ENCODE data around the gene REXO5. TPM values are rescaled to one million over a fixed set of nuclear protein-coding genes. Genes with fewer than 3 reads are reported as not detected.

The REXO5 gene
- total RNA-seq, 1 donor from 2014 or later = 1.8 TPM

- FAIRE-seq = no peak
- Mint-ChIP-seq H3K27me3 (ENCODE audit: low read depth, unreplicated experiment) (no peaks in the 10 kb centered on the region), H3K4me3 (ENCODE audit: unreplicated experiment) (no peak overlapping the region), H3K36me3 (ENCODE audit: low read depth, unreplicated experiment) (peaks cover 15% of the 10 kb centered on the region), H3K4me1 (ENCODE audit: low read depth, unreplicated experiment) (peaks cover 41% of the 10 kb centered on the region), H3K27ac (ENCODE audit: unreplicated experiment) (peak overlapping the region; percentile 97), H3K9me3 (ENCODE audit: unreplicated experiment) (peaks cover 2% of the 10 kb centered on the region)
- H4K20me1 ChIP-seq (ENCODE audit: insufficient read depth, low read length) = peaks cover 44% of the 10 kb centered on the region
- peak overlapping the region; percentile 37 for H3K4me2 ChIP-seq (ENCODE audit: low read length)
- H3K36me3 ChIP-seq (ENCODE audit: insufficient read depth, low read length) = no peaks in the 10 kb centered on the region
- H3K27me3 ChIP-seq (ENCODE audit: insufficient read depth, low read length) = no peaks in the 10 kb centered on the region
- H3K9me3 ChIP-seq (ENCODE audit: insufficient read depth, low read depth, low read length) = no peaks in the 10 kb centered on the region
- H2AFZ ChIP-seq (ENCODE audit: low read depth, low read length) = no peak overlapping the region
- peaks cover 97% of the 10 kb centered on the region for H3K79me2 ChIP-seq (ENCODE audit: insufficient read depth, low read length)
- H3K27ac ChIP-seq (ENCODE audit: low read depth, low read length) = peak overlapping the region; percentile 91
- TF ChIP-seq EZH2 (IDR thresholded peaks at IDR 0.05; ENCODE audit: insufficient read depth, low read length) (no peak), CTCF (IDR thresholded peaks at IDR 0.05; ENCODE audit: insufficient read depth, low read depth, low read length) (no peak)
- no peak for DNase-seq (ENCODE audit: low read depth)
- H3K4me3 ChIP-seq (ENCODE audit: insufficient read depth, low read depth, low read length) = no peak overlapping the region
- no peak overlapping the region for H3K9ac ChIP-seq (ENCODE audit: low read length)
- peaks cover 32% of the 10 kb centered on the region for H3K4me1 ChIP-seq (ENCODE audit: insufficient read depth, low read length)
These were observed 60.5 kb downstream of the REXO5 start for GRCh38 chr16:20866801-20867200.

DNA sequence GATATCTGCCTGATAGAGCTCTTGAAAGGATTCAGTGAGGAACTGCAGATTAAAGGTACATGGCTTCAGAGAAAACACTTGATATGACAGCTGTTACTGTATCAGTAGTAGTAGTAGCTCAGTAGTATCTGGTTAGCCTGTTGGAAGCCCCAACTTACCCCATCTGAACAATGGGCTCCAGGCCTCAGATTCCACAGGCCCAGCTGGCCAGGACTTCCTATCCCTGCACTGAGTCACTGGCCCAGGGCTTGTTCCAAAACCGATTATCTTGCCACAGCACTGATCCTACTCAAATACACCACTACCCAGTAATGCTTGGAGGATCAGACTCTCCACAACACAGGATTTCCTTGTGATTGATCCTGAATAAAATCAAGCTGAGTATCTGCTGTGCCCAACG, 61.3 kb downstream of the REXO5 start:
- peak; percentile 63 for DNase-seq (ENCODE audit: low read depth)

More for the DNA sequence above, 61.3 kb downstream of the REXO5 start:
- H3K27ac ChIP-seq (ENCODE audit: low read depth, low read length) = no peak overlapping the region
- Mint-ChIP-seq H3K36me3 (ENCODE audit: low read depth, unreplicated experiment) (peaks cover 10% of the 10 kb centered on the region), H3K4me3 (ENCODE audit: unreplicated experiment) (no peak overlapping the region), H3K4me1 (ENCODE audit: low read depth, unreplicated experiment) (peaks cover 43% of the 10 kb centered on the region), H3K27me3 (ENCODE audit: low read depth, unreplicated experiment) (no peaks in the 10 kb centered on the region), H3K27ac (ENCODE audit: unreplicated experiment) (peak overlapping the region; percentile 43), H3K9me3 (ENCODE audit: unreplicated experiment) (peaks cover 2% of the 10 kb centered on the region)
- no peaks in the 10 kb centered on the region for H3K9me3 ChIP-seq (ENCODE audit: insufficient read depth, low read depth, low read length)
- peaks cover 32% of the 10 kb centered on the region for H3K4me1 ChIP-seq (ENCODE audit: insufficient read depth, low read length)
- TF ChIP-seq EZH2 (IDR thresholded peaks at IDR 0.05; ENCODE audit: insufficient read depth, low read length) = no peak
- no peak for TF ChIP-seq CTCF (IDR thresholded peaks at IDR 0.05; ENCODE audit: insufficient read depth, low read depth, low read length)
- H3K36me3 ChIP-seq (ENCODE audit: insufficient read depth, low read length) = no peaks in the 10 kb centered on the region
- H3K9ac ChIP-seq (ENCODE audit: low read length) = no peak overlapping the region
- no peak overlapping the region for H2AFZ ChIP-seq (ENCODE audit: low read depth, low read length)
- no peak for FAIRE-seq
- no peak overlapping the region for H3K4me2 ChIP-seq (ENCODE audit: low read length)
- no peaks in the 10 kb centered on the region for H3K27me3 ChIP-seq (ENCODE audit: insufficient read depth, low read length)
- peaks cover 97% of the 10 kb centered on the region for H3K79me2 ChIP-seq (ENCODE audit: insufficient read depth, low read length)
- H3K4me3 ChIP-seq (ENCODE audit: insufficient read depth, low read depth, low read length) = no peak overlapping the region
- H4K20me1 ChIP-seq (ENCODE audit: insufficient read depth, low read length) = peaks cover 52% of the 10 kb centered on the region
